NCI-H2227 (cell line): ENCODE results near the gene AKAP12.

Experiments
- DNase-seq: peaks from one replicate; lab custom pipeline; 2025; ENCODE audit not compliant: unreplicated experiment; lab: John Stamatoyannopoulos, UW

The AKAP12 gene

GRCh38 chr6:151232899-151233298, 6.9 kb upstream of the AKAP12 start:
- DNase-seq = no peak

DNA sequence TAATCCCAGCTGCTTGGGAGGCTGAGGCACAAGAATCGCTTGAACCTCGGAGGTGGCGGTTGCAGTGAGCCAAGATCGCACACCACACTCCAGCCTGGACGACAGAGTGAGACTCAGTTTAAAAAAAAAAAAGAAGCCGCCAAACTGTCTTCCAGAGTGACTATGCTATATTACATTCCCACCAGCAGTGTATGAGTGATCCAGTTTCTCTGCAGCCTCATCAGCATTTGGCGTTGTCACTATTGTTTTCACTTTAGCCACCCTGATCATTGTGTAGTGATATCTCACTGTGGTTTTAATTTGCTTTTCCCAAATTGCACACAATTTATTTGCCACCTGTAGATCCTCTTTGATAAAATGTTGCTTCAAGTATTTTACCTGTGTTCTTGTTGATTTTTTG, 6.0 kb upstream of the AKAP12 start:
- no peak for DNase-seq

- no peak for DNase-seq
Observed at GRCh38 chr6:151236668-151237401, 2.9 kb upstream of the AKAP12 start.

GRCh38 chr6:151240036-151240685, 394 bp downstream of the AKAP12 start:
- DNase-seq = peak; percentile 83

DNA sequence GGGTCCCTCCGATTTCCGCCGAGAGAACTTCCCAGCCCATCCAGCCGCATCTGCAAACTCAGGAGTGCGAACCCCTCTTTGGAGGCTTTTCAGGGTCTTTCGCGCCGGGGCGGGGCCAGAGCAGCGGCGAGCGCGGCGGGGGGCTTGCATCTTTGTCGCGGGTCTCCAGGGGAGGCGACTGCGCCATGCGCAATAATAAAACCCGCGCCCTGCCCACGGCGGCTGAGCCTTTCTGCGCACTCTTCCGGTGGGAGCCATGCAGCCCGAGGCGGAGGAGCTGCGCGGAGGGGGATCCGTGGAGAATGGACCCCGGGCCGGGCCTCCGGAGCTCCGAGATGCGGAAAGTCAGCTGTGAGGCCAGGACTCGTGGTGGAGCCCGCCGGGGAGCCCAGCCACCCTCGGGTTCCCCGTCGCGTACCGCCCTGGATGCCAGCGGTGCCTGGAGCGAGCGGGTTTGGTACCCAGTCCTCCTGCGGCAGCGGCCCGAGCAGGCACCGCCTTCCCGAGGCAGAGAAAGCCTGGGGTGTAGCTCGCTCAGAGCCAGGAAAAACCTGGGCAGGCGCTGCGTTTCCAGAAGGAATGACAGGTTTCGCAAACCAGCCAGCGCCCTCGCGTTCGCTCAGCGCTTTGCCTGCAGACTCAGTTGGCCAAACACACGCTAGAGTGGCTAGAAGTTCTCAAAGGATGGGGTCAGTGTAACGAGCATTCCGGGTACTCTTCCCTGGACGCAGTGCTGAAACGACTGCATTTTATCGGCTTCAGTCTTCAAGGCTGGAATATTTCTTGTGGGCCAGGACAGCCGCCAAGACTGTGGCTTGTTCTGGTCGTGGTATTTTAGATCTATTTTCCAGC, 1.2 kb downstream of the AKAP12 start:
- DNase-seq = peak; percentile 53

- no peak for DNase-seq
Observed at GRCh38 chr6:151241853-151242252, 2.1 kb downstream of the AKAP12 start.

- peak; percentile 29 for DNase-seq
Observed at GRCh38 chr6:151242420-151242861, 2.7 kb downstream of the AKAP12 start.

DNA sequence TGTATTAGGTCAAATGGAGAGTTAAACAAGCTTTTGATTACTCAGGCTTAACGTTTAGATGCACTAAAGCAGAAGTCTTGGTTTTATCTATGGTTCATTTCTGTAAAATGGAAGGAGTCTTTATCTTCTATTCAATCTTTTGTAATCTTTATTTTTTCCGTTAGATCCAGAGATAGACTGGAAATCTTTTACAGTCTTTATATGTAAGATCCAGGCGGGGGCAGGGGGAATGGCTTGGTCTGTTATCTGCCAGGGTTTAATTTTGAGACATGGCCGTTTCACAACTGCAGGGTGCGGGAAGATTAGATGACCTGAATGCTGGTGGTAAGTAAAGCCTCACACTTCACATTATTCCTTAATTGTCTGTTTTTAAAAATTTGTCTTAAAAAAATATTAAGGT, 3.7 kb downstream of the AKAP12 start:
- no peak for DNase-seq

- DNase-seq = no peak
Observed at GRCh38 chr6:151247490-151247889, 7.7 kb downstream of the AKAP12 start.

GRCh38 chr6:151248295-151248694, 8.5 kb downstream of the AKAP12 start:
- DNase-seq = no peak

GRCh38 chr6:151252634-151253033, 12.9 kb downstream of the AKAP12 start:
- DNase-seq = no peak

GRCh38 chr6:151254451-151255081, 14.8 kb downstream of the AKAP12 start:
- DNase-seq = no peak

DNA sequence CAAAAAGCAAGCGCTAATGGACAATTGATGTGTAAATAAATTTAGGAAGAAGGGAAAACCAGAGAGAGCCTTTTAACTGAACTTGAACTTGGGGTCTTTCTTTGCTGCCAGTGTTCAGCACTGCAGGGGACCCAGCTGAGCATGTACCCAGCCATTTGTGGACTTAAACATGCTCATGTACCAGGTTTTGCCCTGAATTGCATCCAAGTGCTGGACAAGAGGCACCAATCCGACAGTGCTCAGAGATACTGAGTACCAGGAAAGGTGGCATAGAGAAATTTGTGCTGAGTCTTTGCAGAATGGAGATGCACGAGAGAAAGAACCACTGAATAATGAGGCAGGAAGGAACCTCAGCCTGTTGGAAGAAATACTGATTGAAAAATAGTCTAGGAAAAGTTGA, 16.0 kb downstream of the AKAP12 start:
- DNase-seq = no peak

GRCh38 chr6:151257985-151258445, 18.2 kb downstream of the AKAP12 start:
- DNase-seq = no peak

DNA sequence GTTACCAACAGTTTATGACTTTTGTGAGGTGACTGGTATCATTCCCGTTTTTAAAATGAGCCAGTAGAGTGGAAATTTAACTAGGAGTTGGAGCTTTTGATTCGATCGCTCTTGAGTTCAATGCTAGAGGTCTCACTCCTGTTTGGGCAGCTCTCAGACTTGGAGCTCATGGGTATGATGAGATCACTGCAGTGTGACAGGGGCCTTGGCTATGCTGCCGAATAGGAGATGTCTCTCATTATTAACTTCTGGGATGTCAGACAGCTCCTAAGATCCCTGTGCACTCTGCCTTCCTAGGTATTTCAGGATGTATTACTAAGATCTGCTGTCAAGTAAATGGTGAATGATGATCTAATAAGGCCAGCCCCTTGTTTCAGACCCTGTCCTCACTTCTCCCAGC, 20.4 kb downstream of the AKAP12 start:
- DNase-seq = no peak

GRCh38 chr6:151263035-151263434, 23.3 kb downstream of the AKAP12 start:
- DNase-seq = no peak

GRCh38 chr6:151263967-151264366, 24.2 kb downstream of the AKAP12 start:
- no peak for DNase-seq

- DNase-seq = no peak
Observed at GRCh38 chr6:151265282-151265681, 25.5 kb downstream of the AKAP12 start.

- no peak for DNase-seq
Observed at GRCh38 chr6:151269321-151269995, 29.7 kb downstream of the AKAP12 start.

GRCh38 chr6:151275121-151275520, 35.4 kb downstream of the AKAP12 start:
- no peak for DNase-seq

DNA sequence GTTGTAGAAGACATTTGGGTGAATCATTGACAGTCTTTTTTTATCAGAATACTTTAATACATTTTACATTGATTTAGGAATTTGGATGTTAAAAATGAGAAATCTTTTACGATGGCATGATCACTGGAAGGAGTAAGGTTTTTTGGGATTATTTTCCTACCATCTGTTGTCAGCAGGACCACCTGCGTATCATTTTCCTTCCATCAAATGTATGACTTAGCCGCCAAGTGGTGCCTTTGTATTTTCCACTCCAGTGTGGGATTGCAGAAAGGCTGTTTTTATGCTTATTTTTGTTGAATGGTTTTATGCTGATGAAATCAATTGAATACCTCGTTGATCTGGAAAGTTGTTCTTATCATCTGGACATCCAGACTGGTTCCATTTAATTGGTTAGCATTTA, 35.8 kb downstream of the AKAP12 start:
- no peak for DNase-seq
